ENCODE results near the gene IFNGR1.

- TF ChIP-seq POLR2AphosphoS5 (IDR thresholded peaks at IDR 0.05), result no peak
- TF ChIP-seq, protein P1, sequence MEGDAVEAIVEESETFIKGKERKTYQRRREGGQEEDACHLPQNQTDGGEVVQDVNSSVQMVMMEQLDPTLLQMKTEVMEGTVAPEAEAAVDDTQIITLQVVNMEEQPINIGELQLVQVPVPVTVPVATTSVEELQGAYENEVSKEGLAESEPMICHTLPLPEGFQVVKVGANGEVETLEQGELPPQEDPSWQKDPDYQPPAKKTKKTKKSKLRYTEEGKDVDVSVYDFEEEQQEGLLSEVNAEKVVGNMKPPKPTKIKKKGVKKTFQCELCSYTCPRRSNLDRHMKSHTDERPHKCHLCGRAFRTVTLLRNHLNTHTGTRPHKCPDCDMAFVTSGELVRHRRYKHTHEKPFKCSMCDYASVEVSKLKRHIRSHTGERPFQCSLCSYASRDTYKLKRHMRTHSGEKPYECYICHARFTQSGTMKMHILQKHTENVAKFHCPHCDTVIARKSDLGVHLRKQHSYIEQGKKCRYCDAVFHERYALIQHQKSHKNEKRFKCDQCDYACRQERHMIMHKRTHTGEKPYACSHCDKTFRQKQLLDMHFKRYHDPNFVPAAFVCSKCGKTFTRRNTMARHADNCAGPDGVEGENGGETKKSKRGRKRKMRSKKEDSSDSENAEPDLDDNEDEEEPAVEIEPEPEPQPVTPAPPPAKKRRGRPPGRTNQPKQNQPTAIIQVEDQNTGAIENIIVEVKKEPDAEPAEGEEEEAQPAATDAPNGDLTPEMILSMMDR (IDR thresholded peaks at IDR 0.05), result no peak
Measured at GRCh38 chr6:137248702-137249101, 29.5 kb upstream of the IFNGR1 start.

Data from breast epithelium (tissue), 3 donors.